ENCODE data around the gene CSNK2A1. TPM values are rescaled to one million over a fixed set of nuclear protein-coding genes. Genes with fewer than 3 reads are reported as not detected.
"Not testable (repeated sequence)": the region's sequence is repeated elsewhere in the genome, so short reads cannot be mapped to it uniquely, and the experiment has no call there.

The CSNK2A1 gene
- total RNA-seq, 2 donors from 2014 or later, result 154 to 202 TPM

GRCh38 chr20:517221-517620 is 26.4 kb downstream of the CSNK2A1 start:
- Mint-ChIP-seq H3K27ac (no peak overlapping the region), H3K36me3 (peaks cover 26 to 49% of the 10 kb centered on the region in 2 donors), H3K9me3 (peaks cover 6 to 11% of the 10 kb centered on the region in 2 donors)
- DNase-seq (ENCODE audit: low spot score in 2 of 2), result no peak
- no peak for ATAC-seq

DNA sequence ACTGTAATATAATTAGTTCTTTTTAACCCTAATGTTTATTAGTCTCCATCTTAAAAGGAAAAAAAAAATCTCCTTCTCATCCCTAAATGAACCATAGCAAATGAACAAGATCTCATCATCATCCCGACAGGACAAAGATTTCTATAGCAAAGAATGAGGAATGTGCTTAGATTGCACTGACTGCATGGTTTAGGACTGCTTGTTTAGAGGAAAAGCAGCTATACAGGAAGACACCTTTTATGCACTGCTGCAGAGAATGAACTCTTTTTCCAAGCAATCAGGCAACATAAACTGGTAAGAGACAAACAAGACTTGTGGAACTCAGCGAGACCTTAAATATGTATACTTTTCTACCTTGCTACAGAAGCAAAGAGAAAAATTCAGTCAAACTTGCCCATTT is 26.8 kb downstream of the CSNK2A1 start:
- H3K27ac Mint-ChIP-seq, result no peak overlapping the region
- DNase-seq (ENCODE audit: low spot score in 2 of 2) (no peak), ATAC-seq (no peak)
- peaks cover 25 to 45% of the 10 kb centered on the region in 2 donors for H3K36me3 Mint-ChIP-seq
- H3K9me3 Mint-ChIP-seq, result peaks cover 6 to 11% of the 10 kb centered on the region in 2 donors

- Mint-ChIP-seq H3K9me3 (peaks cover 6 to 7% of the 10 kb centered on the region in 2 donors), H3K36me3 (peaks cover 15 to 36% of the 10 kb centered on the region in 2 donors), H3K27ac (no peak overlapping the region)
- DNase-seq (ENCODE audit: low spot score in 2 of 2) (no peak), ATAC-seq (no peak)
These were observed 27.9 kb downstream of the CSNK2A1 start for GRCh38 chr20:515696-516095.

DNA sequence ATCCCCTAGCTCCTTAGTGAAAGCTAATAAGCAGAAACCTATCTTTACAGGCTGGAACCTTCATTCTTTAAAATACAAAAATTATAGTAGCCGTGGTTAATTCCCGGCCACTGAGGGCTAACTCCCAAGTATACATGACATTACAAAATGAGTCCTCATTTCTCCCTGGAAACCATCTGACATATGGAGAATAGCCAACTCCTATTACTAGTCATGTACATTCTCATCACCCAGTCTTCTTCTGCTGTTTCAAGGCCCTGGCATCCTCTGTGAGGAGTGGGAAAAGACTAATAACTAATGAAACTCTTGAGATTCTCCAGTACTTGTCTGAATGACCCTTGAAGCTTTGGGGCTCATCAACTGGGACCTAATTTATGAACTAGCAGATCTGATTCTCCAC is 30.2 kb downstream of the CSNK2A1 start:
- H3K9me3 Mint-ChIP-seq, result no peaks in the 10 kb centered on the region

DNA sequence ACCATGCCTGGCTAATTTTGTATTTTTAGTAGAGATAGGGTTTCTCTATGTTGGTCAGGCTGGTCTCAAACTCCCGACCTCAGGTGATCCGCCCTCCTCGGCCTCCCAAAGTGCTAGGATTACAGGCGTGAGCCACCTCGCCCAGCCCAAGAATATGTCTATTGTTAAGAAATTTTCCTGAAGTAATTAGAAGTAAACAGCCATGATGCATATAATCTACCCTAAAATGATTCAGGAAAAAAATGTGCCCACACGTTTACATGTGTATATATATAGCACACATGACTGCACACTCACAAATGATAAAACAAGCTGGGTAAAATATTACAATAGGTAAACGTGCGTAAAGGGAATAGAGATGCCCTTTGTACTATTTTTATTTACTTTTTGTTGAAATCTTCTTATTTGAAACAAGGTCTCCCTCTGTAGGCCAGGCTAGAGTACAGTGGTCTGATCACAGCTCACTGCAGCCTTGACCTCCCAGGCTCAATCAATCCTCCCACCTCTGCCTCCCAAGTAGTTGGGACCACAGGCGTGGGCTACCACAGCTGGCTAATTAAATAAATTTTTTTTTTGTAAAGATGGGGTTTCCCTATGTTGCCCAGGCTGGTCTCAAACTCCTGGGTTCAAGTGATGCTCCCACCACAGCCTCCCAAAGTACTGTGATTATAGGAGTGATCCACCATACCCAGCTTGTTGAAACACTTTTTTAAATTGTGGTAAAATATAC is 33.1 kb downstream of the CSNK2A1 start:
- DNase-seq (ENCODE audit: low spot score in 2 of 2); H3K27ac Mint-ChIP-seq; ATAC-seq: not testable (repeated sequence)

More for the DNA sequence above, 30.2 kb downstream of the CSNK2A1 start:
- peak overlapping the region in 1 of 2 donors; percentile 0 for H3K27ac Mint-ChIP-seq
- ATAC-seq, result no peak
- peaks cover 0 to 17% of the 10 kb centered on the region in 2 donors for H3K36me3 Mint-ChIP-seq
- DNase-seq (ENCODE audit: low spot score in 2 of 2), result no peak

DNA sequence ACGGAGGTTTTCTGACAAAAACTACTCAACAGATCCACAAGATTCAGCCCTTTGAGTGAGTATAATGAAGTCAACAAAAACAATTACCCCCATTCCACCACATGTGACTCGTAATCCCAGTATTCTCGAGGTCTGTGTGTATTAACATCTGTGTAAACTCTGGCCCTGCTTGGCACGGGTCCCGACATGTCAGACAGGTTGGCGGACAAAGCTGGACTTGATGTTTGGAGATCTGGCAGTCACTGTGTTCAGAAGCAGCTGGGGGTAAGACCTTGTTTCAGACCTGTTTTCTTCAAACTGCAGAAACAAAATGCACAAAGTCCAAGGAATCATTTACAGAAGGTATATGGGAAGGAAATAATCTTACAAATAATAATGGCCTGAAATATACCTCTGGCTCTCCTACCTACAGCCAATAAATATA is 35.2 kb downstream of the CSNK2A1 start:
- not testable (repeated sequence) for H3K9me3 Mint-ChIP-seq; ATAC-seq; H3K36me3 Mint-ChIP-seq; DNase-seq (ENCODE audit: low spot score in 2 of 2); H3K27ac Mint-ChIP-seq

More for the DNA sequence above, 33.1 kb downstream of the CSNK2A1 start:
- peaks cover 7 to 11% of the 10 kb centered on the region in 2 donors for H3K36me3 Mint-ChIP-seq
- H3K9me3 Mint-ChIP-seq, result not testable (repeated sequence)

DNA sequence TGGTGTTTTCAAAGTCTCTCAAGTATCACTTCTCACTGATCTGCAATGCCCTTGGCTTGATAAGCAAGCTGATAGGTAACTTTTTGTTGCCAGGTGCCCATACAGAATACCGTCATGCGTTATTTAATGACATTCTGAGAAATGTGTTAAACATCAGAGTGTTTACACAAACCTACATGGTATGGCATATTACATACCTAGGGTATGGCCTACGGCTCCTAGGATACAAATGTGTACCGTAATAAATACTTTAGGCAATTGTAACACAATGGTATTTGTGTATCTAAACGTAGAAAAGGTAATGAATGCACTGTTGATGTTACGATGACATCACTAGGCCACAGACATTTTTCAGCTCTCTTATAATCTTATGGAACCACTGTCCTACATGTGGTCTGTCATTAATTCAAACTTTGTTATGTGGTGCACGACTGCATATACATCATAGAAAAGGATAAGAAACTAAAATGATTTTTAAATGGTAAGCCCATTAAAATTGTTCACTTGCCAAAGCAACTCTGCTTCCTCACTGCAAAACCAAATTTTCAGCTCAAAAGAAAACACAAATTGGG is 35.7 kb downstream of the CSNK2A1 start:
- no peaks in the 10 kb centered on the region for H3K9me3 Mint-ChIP-seq
- DNase-seq (ENCODE audit: low spot score in 2 of 2), result no peak
- H3K36me3 Mint-ChIP-seq, result peaks cover 7 to 9% of the 10 kb centered on the region in 2 donors
- ATAC-seq, result no peak
- no peak overlapping the region for H3K27ac Mint-ChIP-seq

DNA sequence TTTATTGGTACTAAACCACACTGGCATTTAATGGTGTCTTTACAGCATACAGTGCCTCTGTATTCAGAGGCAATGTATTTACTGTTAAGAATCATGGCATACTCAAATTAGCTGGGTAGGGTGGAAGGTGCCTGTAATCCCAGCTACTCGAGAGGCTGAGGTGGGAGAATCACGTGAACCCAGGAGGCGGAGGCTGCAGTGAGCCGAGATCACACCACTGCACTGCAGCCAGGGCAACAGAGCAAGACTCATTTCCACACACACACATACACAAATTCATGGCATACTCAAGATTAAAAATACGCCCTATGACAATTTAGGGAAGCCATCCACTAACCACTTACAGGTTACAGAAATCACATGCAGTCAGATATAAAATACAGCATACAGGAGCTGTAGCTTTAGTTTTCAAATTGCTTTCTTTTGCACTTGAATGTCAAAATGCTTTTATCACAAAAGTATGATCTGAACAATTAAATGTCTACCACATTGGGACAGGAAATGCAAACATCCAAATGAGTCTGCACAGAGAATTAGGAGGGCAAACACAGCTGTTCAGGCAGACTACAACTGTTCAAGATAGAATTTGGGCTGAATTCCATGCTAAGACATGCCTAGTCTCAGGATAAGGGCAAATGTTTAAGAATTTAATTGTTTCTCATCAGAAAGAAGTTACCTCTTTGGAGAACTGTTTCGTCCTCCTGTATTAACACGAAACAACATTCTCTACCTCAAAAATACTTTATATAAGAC is 36.4 kb downstream of the CSNK2A1 start:
- Mint-ChIP-seq H3K27ac (peak overlapping the region in 1 of 2 donors; percentile 82), H3K36me3 (peaks cover 7 to 9% of the 10 kb centered on the region in 2 donors), H3K9me3 (no peaks in the 10 kb centered on the region)
- DNase-seq (ENCODE audit: low spot score in 2 of 2) (no peak), ATAC-seq (no peak)

DNA sequence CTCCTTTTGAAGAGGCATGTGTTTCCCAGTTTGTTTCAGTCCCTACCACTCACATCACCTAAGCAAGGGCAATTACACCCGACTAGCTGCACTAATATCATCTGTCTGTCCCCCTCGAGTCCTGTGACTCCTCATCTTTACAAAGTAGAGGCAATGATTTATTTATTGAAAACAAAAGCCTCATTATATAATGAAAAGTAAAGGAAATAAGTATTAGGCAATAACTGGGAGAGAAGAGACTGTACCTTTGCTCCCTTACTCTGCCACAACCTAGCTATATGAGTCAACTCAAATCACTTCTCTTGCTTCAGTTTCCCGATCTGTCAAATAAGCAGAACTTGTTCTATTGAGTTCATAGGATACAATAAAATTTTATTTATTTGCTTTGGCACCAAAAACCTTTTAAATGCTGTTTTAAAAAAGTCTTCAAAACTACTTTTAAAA is 38.9 kb downstream of the CSNK2A1 start:
- DNase-seq (ENCODE audit: low spot score in 2 of 2) (no peak), ATAC-seq (no peak)
- H3K9me3 Mint-ChIP-seq, result no peaks in the 10 kb centered on the region
- H3K27ac Mint-ChIP-seq, result no peak overlapping the region
- peaks cover 7 to 9% of the 10 kb centered on the region in 2 donors for H3K36me3 Mint-ChIP-seq

GRCh38 chr20:503048-503737 is 40.4 kb downstream of the CSNK2A1 start:
- peaks cover 7 to 9% of the 10 kb centered on the region in 2 donors for H3K36me3 Mint-ChIP-seq
- H3K27ac Mint-ChIP-seq, result peak overlapping the region in 1 of 2 donors; percentile 0
- ATAC-seq (no peak), DNase-seq (ENCODE audit: low spot score in 2 of 2) (no peak)
- H3K9me3 Mint-ChIP-seq, result no peaks in the 10 kb centered on the region

DNA sequence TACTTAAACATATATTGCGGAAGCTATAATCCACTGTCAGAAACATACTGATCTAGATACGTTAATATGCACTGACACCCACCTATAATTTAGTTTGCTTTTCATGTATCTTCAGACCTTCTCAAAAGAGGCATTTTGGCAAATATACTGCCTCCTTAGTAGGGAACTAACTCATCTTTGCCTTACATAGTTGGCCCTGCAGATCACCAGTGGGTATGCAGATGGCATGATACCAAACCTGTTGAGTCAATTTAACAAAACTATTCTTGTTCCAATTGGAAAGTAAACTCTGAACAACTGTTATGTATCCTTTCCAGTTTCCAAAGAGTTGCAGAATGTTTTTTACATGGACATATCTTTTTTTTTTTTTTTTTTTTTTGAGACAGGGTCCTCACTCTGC is 45.6 kb downstream of the CSNK2A1 start:
- H3K9me3 Mint-ChIP-seq, result no peaks in the 10 kb centered on the region
- no peak for DNase-seq (ENCODE audit: low spot score in 2 of 2)
- no peak for ATAC-seq
- no peak overlapping the region for H3K27ac Mint-ChIP-seq
- H3K36me3 Mint-ChIP-seq, result peaks cover 0 to 6% of the 10 kb centered on the region in 2 donors

DNA sequence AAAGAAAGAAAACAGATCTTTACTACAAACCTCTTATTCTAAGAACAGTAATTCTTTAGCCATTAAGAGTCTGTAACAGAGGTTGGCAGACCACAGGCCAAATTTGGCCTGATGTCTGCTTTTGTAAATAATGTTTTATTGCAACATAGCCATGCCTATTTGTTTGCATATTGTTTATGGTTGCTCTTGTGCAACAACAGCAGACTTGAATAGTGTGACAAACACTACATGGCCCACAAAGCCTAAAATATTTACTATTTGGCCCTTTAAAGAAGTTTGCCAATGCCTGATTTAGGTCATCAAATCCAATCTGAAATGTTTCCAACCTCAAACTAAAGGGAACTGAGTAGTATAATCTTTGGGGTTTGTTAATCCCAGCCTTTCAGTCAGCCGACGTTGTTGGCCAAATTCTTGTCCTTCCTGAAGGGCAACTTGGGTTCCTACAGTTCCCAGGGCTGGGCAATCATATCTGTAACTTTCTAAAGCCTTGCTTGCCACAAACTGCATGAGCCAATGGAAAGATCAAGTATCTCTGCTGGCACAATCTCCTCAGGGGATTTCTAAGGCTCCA is 47.4 kb downstream of the CSNK2A1 start:
- no peak for DNase-seq (ENCODE audit: low spot score in 2 of 2)
- no peak for ATAC-seq
- no peak overlapping the region for H3K27ac Mint-ChIP-seq
- peaks cover 0 to 6% of the 10 kb centered on the region in 2 donors for H3K36me3 Mint-ChIP-seq
- no peaks in the 10 kb centered on the region for H3K9me3 Mint-ChIP-seq

DNA sequence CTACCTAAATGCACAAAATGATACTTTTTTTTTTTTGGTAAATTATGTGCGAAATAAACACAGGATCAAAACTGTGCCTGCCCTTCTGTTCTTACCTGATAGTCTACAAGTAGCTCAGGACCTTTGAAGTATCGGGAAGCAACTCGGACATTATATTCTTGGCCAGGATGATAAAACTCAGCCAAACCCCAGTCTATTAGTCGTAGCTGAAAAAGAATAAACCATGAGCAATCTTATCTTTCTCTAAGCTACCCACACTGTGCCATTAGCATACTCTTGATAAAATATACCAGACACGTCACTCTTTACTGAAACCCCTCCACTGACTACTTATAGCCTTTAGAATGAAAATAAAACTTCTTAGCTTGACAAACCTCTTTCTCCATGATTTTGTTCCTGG is 51.4 kb downstream of the CSNK2A1 start:
- H3K36me3 Mint-ChIP-seq, result no peaks in the 10 kb centered on the region

DNA sequence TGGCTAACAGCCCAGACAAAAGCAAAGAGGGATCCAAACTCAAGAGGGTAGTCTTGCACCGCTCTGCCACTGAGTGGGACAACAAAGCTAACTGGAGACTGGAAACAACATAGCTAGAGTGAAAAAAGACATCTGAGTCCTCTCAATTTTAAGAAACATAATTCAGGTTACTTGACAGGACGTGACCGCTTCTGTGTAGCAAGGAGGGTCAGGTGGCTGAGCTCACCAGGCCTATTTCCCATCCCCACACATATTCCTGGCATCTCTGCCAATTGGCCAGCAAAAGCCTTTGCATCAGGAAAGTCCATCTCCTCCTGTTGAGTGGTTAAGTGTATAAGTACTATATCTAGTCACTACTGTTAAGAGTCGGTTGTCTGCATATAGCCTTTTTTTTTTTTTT is 55.9 kb downstream of the CSNK2A1 start:
- Mint-ChIP-seq H3K36me3 (no peaks in the 10 kb centered on the region), H3K9me3 (no peaks in the 10 kb centered on the region), H3K27ac (no peak overlapping the region)
- ATAC-seq, result no peak
- DNase-seq (ENCODE audit: low spot score in 2 of 2), result no peak

More for the DNA sequence above, 51.4 kb downstream of the CSNK2A1 start:
- ATAC-seq (no peak), DNase-seq (ENCODE audit: low spot score in 2 of 2) (no peak)
- no peak overlapping the region for H3K27ac Mint-ChIP-seq
- no peaks in the 10 kb centered on the region for H3K9me3 Mint-ChIP-seq

DNA sequence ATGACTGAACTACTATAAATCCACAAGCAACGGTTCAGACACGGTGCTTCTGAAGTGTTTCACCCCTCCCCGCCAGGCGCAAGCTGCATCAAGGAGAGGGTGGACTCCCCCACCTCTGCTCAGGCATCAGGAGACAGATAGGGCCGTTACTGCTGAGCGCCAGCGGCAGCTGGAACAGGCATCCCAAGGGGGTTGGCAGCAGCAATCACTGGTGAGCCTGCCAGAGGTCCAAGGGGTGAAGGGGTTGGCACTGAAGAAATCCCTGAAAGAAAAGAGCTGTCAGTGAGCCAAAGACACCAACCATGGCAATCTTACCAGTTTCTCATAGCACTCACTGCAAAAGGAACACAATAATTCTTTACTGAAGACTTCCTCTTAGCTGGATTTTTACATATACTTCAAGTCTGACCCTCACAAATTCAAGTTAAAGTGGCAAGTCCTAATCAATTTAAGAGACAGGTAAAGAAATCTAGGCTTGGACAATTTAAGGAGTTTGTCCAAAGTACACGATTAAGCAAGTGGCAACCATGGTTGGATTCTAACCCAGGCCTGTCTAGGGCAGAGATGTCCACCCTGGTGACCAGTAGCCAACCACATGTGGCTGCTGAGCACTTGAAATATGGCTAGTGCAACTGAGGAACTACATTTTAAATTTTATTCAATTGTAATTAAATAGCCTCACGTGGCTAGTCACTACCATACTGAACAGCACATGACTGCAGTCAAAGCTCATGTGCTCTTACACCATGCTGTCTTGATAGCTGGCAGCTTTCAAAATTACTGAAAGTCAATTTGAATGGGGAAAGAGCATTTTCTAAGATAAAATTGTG is 59.6 kb downstream of the CSNK2A1 start:
- no peaks in the 10 kb centered on the region for H3K9me3 Mint-ChIP-seq
- no peak overlapping the region for H3K27ac Mint-ChIP-seq
- DNase-seq (ENCODE audit: low spot score in 2 of 2) (no peak), ATAC-seq (no peak)
- H3K36me3 Mint-ChIP-seq, result no peaks in the 10 kb centered on the region

GRCh38 chr20:481167-481566 is 62.4 kb downstream of the CSNK2A1 start:
- H3K36me3 Mint-ChIP-seq, result no peaks in the 10 kb centered on the region
- no peak for ATAC-seq
- H3K9me3 Mint-ChIP-seq, result no peaks in the 10 kb centered on the region
- no peak for DNase-seq (ENCODE audit: low spot score in 2 of 2)
- peak overlapping the region in 1 of 2 donors; percentile 81 for H3K27ac Mint-ChIP-seq
